COR-L47 (cell line): ENCODE measurements around the gene RPRD1B.
"Not testable (repeated sequence)": the region's sequence is repeated elsewhere in the genome, so short reads cannot be mapped to it uniquely, and the experiment has no call there.

Source experiments
- DNase-seq: peaks from one replicate; lab custom pipeline; 2025; lab: John Stamatoyannopoulos, UW

The RPRD1B gene

DNA sequence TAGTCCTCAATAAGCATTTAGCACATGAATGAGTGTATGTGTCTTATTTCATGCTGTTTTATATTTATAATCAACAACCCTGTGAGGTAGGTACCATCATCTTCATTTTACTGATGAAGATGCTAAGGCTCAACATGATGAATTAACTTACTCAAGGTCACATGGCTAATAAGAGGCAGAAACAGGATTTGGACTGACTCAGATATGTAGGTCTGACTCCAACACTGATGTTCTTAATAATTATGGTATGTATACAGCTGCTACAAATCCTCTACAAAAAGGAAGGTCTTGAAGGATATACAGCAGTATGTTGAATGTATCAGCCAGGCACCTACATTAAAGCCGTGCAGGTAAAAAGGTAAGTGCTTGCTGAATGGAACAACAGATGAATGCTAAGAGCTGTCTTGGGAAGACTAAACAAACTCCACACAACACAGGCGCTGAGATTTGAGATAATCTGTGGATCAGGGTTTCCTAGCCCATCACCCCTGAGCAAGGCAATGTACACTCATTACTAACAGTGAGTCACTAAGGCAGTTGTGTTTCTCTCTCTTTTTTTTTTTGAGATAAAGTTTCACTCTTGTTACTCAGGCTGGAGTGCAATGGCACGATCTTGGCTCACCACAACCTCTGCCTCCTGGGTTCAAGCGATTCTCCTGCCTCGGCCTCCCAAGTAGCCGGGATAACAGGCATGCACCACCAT, 32.2 kb upstream of the RPRD1B start:
- DNase-seq = no peak

DNA sequence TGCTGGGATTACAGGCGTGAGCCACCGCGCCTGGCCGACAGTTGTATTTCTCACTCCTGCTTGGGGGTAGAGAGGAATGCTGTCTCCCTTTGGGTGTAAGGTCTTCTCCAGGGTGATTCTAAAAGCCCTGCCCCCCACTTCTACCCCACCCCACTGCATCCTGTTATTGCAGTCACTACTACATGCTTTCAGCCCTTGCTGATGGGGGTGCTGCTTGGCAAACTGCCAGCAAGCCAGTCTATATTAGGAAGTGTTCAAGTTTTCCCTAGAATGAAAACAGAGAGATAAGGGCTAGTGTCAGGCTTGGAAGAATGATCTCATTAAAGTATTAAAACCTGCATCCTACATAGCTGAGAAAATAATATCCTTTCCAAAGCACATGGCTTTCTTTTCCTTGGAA, 31.6 kb upstream of the RPRD1B start:
- DNase-seq = no peak

DNA sequence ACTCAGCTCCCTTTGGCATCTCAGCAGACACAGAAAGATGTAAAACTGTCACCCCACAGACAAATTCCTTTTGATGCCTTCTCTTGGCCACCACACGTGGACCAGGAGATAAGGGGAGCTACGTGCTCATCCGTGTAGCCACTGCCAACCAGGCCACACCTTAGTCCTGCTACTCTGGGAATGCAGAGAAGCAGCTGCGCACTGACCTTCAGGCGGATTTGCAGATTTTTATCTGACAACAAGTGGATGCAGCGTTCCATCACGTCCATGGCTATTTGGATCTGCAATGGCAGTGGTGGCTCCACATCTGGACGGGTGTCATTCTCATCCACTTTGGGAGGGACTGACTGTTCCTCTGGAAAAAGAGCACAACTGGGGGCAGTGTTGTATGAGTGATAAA, 31.1 kb upstream of the RPRD1B start:
- no peak for DNase-seq

DNA sequence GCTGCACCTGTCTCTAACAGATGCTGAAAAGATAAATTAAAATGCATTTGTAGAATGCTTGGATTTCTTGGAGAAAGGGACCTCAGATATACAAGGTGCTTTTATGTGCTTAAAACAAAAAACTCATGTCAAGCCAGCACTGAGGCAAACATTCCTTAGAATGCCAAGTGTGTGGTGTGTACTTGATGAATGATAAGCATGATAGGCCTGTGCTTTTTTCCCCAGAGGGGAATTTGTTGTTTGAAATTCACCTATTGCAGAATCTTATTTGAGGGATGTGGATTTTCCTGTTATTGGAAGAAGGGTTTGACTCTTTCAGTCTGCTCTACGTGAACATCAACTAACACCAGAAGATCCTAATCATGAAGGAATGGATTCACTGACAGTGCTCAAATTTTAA, 29.1 kb upstream of the RPRD1B start:
- no peak for DNase-seq

DNA sequence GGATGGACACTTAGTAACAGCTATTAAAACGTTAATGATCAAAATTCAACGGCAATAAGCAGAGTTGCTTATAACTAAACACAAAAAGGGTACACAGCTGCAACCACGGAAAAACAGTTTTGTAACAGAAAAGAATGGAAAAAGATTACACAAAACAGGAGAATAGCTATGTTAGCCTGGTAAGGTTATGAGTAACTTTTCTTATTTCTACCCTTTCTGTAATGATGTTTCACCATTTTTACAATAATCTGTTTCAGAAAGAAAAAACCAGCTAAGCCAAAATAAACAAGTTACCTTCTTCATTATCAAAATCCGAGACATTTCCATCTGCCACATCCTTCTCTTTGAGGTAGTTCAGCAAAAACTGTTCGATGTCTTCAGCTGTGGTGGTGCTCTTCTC, 27.6 kb upstream of the RPRD1B start:
- DNase-seq = no peak

DNA sequence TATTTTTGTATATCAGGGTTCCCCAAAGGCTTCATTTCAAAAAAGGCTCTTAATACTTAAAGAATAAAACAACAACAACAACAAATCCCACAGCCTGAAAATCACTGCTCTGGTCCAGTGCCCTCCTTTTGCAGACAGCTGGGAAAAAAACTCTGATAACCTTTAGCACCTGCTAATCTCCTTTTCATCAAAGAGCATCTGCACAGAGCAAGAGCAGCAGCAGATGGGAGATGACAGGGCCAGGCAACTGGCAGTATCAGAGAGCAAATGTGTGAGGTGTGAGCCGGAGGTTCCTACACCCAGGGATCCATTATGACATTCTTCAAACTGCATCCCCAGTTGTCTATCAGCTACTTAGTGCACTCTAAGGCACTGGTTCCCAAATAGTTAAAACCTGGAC, 26.0 kb upstream of the RPRD1B start:
- no peak for DNase-seq

DNA sequence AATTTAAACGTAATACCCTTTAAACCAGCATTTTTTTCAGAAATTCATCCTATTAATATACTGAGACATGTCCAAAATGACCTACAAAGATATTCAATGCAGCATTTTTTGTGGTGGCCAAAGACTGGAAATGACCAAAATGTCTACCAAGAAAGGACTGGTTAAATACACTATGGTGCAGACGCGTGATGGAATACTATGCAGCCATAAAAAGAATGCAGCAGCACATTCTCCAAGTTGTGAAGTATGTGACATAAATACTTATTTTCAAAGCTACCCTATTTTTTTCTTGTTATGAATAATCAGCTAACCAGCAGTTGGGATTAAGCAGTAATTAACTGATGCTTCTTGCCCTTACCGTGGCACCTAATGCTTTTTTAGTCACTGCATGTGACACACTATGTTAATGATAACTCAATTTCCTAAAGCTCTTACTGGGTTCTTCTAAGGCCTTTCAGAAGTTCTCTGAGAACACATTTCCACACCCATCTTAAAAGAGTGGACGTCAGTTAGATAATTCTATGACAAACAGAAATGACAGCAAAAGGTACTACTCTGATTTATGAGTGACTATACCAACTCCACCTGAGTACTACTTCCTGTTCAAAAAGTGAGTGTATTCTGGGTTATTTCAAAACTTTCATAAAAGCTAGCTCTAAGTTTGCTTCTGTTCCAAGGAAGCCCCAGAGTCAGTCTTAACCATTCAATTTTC, 25.2 kb upstream of the RPRD1B start:
- DNase-seq = no peak

DNA sequence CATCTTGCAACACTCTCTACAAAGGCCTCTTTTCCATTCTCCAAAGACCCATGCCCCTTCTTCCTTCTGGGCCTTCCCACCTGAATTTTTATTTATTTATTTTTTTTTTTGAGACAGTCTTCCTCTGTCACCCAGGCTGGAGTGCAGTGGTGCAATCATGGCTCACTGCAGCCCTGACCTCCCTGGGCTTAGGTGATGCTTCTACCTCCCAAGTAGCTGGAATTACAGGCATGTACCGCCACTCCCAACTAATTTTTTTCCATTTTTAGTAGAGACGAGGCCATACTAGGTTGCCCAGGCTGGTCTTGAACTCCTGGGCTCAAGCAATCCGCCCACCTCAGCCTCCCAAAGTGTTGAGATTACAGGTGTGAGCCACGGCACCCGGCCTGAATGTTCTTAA, 24.1 kb upstream of the RPRD1B start:
- DNase-seq = not testable (repeated sequence)

DNA sequence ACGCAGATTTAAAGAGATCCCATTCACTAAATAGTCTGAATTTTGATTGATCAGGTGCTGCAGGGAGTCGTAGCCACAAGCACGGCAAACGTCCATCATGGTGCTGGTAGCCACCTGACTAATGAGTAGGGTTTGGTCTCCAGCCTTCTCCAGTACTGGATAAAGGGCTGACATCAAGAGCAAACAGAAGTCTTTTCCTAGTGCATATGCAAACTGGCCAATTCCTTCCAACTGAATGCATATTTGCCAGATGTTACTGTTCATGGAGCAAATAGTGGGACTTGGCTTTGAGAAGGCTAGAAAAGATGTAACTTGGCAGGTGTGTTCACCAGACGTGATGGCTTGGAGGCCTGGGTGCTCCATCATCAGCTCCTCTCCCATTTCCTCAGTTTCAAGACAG, 21.9 kb upstream of the RPRD1B start:
- no peak for DNase-seq

DNA sequence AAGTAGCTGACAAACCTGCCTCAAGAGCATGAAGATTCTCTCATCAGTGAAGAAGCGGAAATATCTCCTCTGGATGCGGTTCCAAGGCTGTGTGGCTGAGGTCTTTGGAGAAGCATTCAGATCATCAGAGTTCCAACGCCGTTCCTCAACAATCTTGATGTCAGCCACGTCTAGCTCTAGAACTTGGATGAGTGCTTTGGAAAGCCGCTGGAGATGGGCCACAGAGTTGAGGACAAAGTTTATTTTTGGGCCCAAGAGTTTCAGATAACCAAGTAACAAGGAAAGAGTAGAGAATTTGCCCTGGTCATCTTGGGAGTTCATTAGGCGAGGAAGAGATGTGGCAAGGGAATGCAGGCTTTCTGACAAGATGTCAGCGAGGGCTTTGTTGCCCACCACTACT, 21.2 kb upstream of the RPRD1B start:
- no peak for DNase-seq

DNA sequence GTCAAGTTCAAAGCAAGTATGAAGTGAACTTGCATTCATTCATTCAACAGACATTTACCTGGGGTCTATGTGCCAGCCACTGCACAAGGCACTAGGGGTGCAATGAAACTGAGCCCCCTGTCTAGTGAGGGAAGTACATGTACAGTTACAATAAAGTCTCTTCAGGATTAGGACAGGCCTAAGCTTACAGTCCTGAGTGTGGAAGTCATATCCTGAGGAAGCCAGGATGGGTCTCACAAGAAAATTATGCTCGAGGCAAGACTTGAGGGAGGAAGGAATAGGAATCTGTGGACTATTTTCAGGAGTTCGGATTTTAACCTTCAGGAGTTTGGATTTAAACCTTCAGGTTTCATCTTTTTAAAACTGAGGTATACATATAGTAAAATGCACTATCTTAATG, 19.7 kb upstream of the RPRD1B start:
- no peak for DNase-seq

DNA sequence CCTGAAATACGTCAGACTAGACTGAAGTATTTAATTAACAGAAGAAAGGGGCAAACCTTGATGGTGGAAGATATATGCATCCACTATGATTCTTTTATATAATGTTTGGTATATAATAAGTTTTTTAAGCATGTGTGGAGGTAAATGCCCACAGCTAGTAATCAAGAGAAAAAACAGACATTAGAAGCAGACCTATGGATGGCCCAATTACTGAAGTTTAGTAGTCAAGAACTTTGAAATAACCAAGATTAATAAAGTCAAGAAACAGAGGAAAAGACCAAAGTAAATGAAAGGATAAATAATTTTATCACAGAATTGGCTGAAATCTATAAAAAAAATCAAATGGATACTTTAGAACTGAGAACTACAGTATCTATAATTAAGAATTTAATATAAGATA, 15.6 kb upstream of the RPRD1B start:
- DNase-seq = no peak

DNA sequence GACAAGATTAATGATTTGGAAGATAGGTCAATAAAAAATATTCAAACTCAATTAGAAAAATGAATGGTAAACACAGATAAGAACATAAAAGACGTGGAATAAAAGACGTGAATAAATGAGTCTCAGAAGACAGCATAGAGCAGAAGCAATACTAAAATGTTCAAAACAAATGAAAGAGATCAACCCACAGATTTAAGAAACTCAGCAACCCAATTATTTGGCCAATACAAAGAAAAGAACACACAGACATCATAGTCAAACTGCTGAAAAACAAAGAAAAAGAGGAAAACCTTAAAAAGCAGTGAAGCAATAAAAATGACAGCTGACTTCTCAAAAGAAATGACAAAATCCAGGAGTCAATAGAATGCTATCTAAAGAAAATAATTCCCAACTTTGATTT, 15.2 kb upstream of the RPRD1B start:
- no peak for DNase-seq

DNA sequence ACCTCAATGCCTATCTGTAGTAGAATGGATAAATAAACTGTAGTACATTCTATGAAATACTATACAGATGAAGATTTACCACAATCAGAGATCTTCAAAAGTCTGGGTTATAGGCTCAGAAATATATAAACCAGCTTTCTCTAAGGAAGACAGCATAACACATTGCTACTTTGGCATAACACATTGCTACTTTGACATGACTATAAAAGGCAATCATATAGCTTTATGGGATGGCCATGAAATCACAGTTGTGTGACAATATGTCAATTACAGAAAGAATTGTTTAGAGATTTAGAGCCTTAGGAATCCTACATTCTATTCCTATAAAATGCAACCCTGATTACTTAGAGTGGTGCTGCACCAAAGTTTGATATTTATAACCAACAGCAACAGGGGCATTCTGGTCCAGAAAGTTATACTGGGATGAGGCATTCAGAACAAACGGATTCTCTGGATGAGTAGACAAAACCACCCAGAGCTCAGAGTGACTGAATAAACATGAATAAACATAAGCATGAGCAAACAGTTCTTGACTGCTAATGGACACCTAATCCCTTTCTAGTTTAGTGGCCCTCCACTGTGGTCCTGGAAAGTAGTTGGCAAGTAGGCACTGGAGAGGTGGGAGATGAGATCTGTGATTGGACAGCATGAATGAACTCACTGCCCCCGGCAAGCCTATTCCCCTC, 12.3 kb upstream of the RPRD1B start:
- DNase-seq = no peak

DNA sequence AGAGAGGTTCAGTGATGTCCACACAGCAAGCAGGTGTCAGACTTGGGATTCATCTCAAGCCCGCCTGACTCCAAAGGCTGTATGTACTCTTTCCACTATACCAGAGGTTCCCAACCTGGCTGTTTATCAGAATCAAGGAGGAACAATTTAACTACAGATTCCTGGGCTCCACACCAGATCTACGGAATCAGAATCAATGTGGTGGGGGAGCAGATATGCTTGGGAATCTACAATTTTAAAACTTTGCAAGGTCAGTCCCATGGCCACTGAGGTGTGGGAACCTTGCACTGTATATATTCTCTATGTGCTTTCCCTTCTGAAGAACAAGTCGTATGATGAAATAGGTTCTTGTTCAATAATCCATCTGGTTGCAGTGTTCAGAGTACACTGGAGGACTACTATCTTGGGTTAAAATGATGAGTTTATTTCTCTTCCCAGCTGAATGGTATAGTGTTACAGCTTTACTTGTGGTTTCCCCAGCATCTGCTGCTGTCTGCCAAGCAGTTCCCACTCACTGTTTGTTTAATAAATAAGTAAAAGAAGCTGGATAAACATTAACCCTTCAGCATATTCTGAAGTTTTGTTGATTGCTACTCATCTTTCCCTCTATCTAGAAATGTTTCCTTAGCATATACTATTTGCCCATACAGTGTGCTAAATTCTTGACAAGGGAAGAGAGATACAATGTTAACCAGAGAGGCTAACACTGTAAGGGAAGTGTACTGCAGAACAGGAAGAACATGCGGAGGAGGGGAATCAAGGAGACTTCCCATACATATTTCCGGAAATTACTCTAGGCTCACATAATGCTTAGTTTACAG, 10.2 kb upstream of the RPRD1B start:
- DNase-seq = no peak

DNA sequence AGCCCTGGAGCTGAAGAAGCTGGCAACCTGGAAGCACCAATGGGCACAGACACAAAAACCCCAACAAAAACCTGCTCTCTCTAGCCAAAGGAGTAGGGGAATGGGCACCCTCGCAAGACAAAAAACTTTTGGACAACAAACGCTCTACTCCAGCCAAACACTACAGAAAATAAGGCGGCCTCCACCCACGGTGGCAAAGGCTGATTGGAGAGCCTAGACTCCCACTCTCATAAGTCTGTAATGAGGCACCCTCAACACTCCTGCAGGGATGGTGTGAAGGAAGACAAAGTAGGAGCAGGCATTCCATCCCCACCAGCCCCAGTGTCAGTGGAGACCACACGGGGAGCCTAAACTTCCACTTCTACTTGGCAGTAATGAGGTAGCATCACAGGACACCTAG, 9.1 kb upstream of the RPRD1B start:
- DNase-seq = no peak

DNA sequence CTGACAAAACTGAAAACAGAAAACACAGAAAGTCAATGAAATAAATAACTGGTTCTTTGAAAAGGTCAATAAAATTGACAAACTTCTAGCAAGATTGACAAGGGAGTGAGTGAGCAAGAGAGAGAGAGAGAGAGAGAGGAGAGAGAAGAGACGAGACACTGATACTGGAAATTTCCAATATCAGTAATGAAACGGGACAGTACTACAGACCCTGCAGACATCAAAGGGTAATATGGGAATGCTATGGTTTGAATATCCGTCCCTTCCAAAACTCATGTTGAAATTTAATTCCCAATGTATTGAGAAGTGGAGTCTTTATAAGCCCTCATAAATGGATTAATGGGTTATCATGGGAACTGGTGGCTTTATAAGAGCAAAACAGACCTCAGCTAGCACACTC, 4.1 kb upstream of the RPRD1B start:
- DNase-seq = no peak

DNA sequence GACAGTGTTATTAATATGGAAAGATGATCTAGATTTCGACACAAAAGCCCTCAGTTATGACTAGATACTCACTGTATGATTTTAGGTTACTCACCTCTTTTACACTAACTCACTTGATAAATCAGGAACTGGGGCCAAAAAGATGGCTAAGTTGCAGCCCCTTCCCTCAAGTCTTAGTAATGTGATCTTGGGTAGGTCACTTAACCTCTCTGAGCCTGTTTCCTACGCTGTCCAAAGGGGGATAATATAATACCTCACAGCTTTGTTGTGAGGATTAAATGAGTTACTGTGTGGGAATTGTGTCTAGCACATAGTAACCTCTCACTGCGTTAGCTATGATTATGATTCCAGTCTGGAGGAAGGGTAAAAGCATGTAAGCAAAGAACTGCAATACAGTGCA, 1.6 kb upstream of the RPRD1B start:
- DNase-seq = no peak

DNA sequence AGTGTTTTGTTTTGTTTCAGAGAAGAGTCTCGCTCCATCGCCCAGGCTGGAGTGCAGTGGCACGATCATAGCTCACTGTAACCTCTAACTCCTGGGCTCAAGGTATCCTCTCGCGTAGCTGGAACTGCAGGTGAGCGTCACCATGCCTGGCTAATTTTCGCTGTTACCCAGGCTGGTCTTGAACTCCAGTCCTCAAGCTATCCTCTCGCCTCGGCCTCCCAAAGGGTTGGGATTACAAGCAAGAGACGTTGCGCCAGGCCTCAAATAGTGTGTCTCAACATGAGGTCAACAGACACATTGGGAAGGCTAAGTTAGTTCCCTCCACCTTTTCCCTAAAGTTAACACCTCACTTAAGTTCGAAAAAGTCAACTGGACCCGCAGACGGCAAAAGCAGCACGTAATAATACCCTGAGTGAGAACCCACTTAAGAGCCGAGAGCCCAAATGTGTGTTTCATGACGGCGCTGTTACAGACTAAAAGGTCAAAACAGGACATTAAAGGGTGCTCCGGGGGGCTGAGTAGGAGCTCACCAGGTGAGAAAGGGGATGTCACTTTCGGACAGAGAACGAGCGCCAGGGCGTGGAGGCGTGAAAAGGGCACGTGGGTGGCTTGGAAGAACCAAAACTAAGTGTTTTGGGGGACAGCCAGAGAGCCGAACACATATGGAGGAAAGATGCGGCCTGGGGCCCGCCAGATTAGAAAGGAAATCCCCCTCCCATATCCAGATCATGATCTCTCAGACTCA, 789 bp upstream of the RPRD1B start:
- peak; percentile 59 for DNase-seq

DNA sequence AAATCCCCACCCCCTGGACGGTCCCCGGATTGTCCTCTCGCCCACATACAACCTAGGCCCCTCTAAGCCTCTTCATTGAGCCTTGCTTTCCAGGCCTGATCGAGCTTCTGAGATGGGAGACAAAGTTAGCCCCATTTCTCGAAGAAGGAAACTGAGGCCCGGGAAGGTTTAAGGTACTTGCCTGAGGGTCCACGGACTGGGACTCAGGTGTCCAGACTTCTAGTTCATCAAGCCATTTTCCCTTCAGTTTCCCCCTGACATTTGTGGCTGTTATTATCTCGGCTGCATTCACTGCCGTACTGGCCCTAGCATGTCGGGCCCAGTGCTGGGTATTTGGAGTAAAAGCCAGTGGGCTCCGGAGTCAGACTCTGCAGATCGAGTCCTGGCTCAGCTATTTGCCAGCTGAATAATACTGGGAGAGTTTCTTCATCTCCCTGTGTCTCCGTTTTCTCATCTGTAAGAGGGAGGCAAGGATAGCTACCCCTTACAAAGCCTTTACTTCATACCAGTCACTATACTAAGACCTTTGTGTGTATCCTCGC, 633 bp downstream of the RPRD1B start:
- no peak for DNase-seq

DNA sequence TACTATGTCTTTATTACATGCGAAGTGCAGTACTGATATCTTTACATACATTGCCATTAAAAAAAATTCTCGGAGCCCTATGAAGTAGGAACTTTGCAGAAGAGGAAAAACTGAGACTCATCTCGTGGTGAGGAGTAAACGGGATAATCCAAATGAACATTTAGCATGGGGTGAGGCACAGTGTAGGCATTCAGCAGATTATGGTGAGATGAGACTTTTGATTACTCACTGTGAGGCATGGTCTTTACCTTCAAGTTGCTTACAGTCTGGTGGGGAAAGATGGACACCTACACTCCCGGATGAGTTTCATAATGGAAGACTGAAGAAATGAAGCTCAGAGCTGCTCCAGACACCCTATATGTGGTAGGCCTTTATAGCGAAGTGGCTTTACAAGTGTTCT, 1.4 kb downstream of the RPRD1B start:
- DNase-seq = no peak

DNA sequence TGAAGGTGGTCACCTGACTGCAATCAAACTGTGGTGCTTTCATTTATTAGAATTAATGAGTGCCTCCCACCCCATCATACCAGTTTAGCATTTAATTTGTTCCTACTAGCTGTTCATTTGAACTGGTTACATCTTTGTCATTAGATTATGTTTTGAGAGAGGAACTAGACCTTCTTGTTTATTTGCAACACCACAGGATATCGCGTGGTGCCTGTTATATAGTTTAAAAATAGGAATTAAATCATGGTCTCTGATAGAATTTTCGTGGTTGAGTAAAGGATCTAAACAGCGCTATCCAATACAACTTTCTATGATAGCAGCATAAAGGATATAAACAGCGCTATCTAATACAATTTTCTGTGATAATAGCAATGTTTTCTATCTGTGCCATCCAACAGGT, 2.8 kb downstream of the RPRD1B start:
- DNase-seq = no peak
